ENCODE results near the gene CCDC187.
A peak's percentile ranks its signal among the peaks of the same experiment; 100 is the strongest.

Gene CCDC187

GRCh38 chr9:136223871-136224640 lies 79.8 kb downstream of the CCDC187 start:
- peak overlapping the region in 1 of 2 donors; percentile 54 for H3K4me3 Mint-ChIP-seq
- peaks cover 9% of the 10 kb centered on the region for H3K36me3 Mint-ChIP-seq (ENCODE audit: insufficient read depth)
- ATAC-seq (replicated peaks): no peak
- no peaks in the 10 kb centered on the region for H3K27me3 Mint-ChIP-seq
- H3K27ac Mint-ChIP-seq: peak overlapping the region in 1 of 2 donors; percentile 85
- no peaks in the 10 kb centered on the region for H3K9me3 Mint-ChIP-seq
- DNase-seq: no peak
- H3K4me1 Mint-ChIP-seq (ENCODE audit: low read depth in 2 of 2): peaks cover 5 to 18% of the 10 kb centered on the region in 2 donors

GRCh38 chr9:136222906-136223285 lies 81.0 kb downstream of the CCDC187 start:
- Mint-ChIP-seq H3K27me3 (no peaks in the 10 kb centered on the region), H3K36me3 (ENCODE audit: insufficient read depth) (peaks cover 5% of the 10 kb centered on the region)

DNA sequence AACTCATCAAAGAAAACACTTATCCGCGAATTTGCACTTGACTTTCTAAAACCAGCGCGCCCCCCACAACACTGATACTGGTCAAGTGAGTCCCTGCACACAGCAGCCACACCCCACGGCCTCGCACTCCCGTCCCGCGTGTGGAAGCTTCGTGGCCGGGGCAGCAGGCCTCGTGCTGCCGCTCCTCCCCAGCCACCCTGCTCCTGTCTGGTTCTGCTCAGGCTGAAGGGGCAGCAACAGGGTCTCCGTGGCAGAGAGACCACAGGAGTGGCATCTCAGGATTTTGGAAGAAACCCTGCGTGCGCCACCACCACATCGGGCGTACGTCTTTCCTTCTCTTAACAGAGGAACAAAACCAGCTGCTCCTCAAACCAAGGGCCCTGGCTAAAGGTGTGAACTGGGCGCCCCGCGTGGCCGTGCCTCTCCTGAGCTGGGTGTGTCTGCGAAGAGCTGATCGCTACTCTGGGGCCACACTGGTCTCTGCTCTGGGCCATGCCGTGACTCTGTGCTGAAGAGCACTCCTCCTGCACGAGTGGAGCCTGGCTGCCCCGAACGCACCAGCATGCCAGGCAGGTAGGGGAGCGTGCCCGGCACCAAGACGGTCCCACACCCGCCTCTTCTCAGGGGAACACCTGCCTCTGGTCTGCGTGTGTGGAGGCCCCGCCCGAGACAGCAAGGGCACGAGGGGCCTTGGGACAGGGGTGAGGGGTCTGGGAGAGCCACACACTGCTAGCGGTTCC lies 81.6 kb downstream of the CCDC187 start:
- Mint-ChIP-seq H3K36me3 (ENCODE audit: insufficient read depth) (peaks cover 7% of the 10 kb centered on the region), H3K4me3 (no peak overlapping the region), H3K27ac (no peak overlapping the region), H3K4me1 (ENCODE audit: low read depth in 2 of 2) (peaks cover 5 to 18% of the 10 kb centered on the region in 2 donors), H3K9me3 (no peaks in the 10 kb centered on the region), H3K27me3 (no peaks in the 10 kb centered on the region)
- ATAC-seq (replicated peaks): no peak
- no peak for DNase-seq

More at GRCh38 chr9:136222906-136223285, 81.0 kb downstream of the CCDC187 start:
- no peak overlapping the region for H3K27ac Mint-ChIP-seq
- ATAC-seq (replicated peaks): no peak
- H3K4me1 Mint-ChIP-seq (ENCODE audit: low read depth in 2 of 2): peaks cover 5 to 18% of the 10 kb centered on the region in 2 donors
- DNase-seq: no peak
- no peak overlapping the region for H3K4me3 Mint-ChIP-seq
- no peaks in the 10 kb centered on the region for H3K9me3 Mint-ChIP-seq

GRCh38 chr9:136220017-136220729 lies 83.7 kb downstream of the CCDC187 start:
- DNase-seq (peak in 1 of 3 experiments; percentile 12), ATAC-seq (replicated peaks) (peak; percentile 78)
- H3K36me3 Mint-ChIP-seq (ENCODE audit: insufficient read depth): peaks cover 21% of the 10 kb centered on the region
- H3K27me3 Mint-ChIP-seq: no peaks in the 10 kb centered on the region
- H3K4me1 Mint-ChIP-seq (ENCODE audit: low read depth in 2 of 2): peaks cover 5 to 7% of the 10 kb centered on the region in 2 donors
- H3K4me3 Mint-ChIP-seq: no peak overlapping the region
- peak overlapping the region; percentile 68 to 69 for H3K27ac Mint-ChIP-seq
- H3K9me3 Mint-ChIP-seq: no peaks in the 10 kb centered on the region

DNA sequence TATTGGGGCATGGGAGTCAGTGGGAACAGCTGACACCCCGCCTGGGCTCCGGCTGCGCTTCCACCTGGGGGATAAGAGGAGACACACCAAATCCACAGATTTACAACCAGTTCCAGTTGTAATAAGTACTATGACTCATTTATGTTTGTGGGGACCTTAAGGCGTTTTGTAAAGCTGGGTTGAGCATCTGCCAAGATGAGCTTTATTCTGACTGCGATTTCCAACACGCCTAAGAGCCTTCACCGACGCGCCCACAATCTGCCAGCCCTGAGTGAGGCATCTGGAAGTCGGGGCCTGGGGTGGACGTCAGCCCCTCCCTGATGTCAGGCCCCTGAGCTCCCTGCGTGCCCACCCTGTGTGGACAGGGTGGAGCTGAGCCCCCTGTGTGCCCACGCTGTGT lies 84.6 kb downstream of the CCDC187 start:
- no peaks in the 10 kb centered on the region for H3K27me3 Mint-ChIP-seq
- H3K4me3 Mint-ChIP-seq: no peak overlapping the region
- peaks cover 4 to 5% of the 10 kb centered on the region in 2 donors for H3K4me1 Mint-ChIP-seq (ENCODE audit: low read depth in 2 of 2)
- ATAC-seq (replicated peaks) (no peak), DNase-seq (no peak)
- H3K27ac Mint-ChIP-seq: no peak overlapping the region
- H3K9me3 Mint-ChIP-seq: no peaks in the 10 kb centered on the region
- H3K36me3 Mint-ChIP-seq (ENCODE audit: insufficient read depth): peaks cover 22% of the 10 kb centered on the region

GRCh38 chr9:136218673-136219072 lies 85.2 kb downstream of the CCDC187 start:
- no peak for ATAC-seq (replicated peaks)
- H3K4me3 Mint-ChIP-seq: no peak overlapping the region
- DNase-seq: no peak
- H3K27ac Mint-ChIP-seq: no peak overlapping the region
- H3K27me3 Mint-ChIP-seq: no peaks in the 10 kb centered on the region
- peaks cover 24% of the 10 kb centered on the region for H3K36me3 Mint-ChIP-seq (ENCODE audit: insufficient read depth)
- H3K4me1 Mint-ChIP-seq (ENCODE audit: low read depth in 2 of 2): peaks cover 1 to 5% of the 10 kb centered on the region in 2 donors
- no peaks in the 10 kb centered on the region for H3K9me3 Mint-ChIP-seq

DNA sequence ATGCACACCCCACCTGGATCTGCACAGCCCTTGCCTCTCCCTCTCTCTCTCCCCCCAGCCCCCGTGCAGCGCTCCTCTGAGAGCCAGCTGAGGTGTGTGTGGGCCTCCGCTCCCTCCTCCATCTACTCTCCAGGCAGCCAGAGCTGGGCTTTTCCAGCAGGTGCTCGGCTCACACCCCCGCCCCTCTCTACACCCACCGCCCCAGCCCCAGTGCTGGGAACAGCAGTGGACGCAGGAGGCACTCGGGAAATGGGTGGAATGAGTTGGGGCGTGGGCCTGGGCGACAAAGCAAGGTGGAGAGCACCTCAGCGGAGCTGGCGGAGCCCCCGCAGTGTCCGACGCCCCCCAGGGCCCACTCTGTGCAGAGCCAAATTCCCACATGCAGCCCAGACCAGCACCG lies 85.6 kb downstream of the CCDC187 start:
- H3K36me3 Mint-ChIP-seq (ENCODE audit: insufficient read depth): peaks cover 28% of the 10 kb centered on the region
- H3K9me3 Mint-ChIP-seq: no peaks in the 10 kb centered on the region
- H3K4me1 Mint-ChIP-seq (ENCODE audit: low read depth in 2 of 2): peaks cover 1 to 5% of the 10 kb centered on the region in 2 donors
- H3K4me3 Mint-ChIP-seq: no peak overlapping the region
- ATAC-seq (replicated peaks): no peak
- H3K27me3 Mint-ChIP-seq: no peaks in the 10 kb centered on the region
- DNase-seq: no peak
- H3K27ac Mint-ChIP-seq: no peak overlapping the region

GRCh38 chr9:136216541-136217244 lies 87.2 kb downstream of the CCDC187 start:
- Mint-ChIP-seq H3K9me3 (no peaks in the 10 kb centered on the region), H3K27ac (no peak overlapping the region), H3K4me3 (no peak overlapping the region), H3K4me1 (ENCODE audit: low read depth in 2 of 2) (peaks cover 1 to 5% of the 10 kb centered on the region in 2 donors), H3K36me3 (ENCODE audit: insufficient read depth) (peaks cover 32% of the 10 kb centered on the region), H3K27me3 (no peaks in the 10 kb centered on the region)
- DNase-seq (no peak), ATAC-seq (replicated peaks) (no peak)

- H3K4me1 Mint-ChIP-seq (ENCODE audit: low read depth in 2 of 2): no peaks in the 10 kb centered on the region
- H3K27ac Mint-ChIP-seq: no peak overlapping the region
- peaks cover 30% of the 10 kb centered on the region for H3K36me3 Mint-ChIP-seq (ENCODE audit: insufficient read depth)
- no peak for DNase-seq
- H3K4me3 Mint-ChIP-seq: no peak overlapping the region
- ATAC-seq (replicated peaks): no peak
- H3K27me3 Mint-ChIP-seq: no peaks in the 10 kb centered on the region
- no peaks in the 10 kb centered on the region for H3K9me3 Mint-ChIP-seq
These were observed 90.2 kb downstream of the CCDC187 start for GRCh38 chr9:136213733-136214132.

- DNase-seq (no peak), ATAC-seq (replicated peaks) (no peak)
- Mint-ChIP-seq H3K4me3 (no peak overlapping the region), H3K36me3 (ENCODE audit: insufficient read depth) (peaks cover 32% of the 10 kb centered on the region), H3K4me1 (ENCODE audit: low read depth in 2 of 2) (no peaks in the 10 kb centered on the region), H3K27ac (no peak overlapping the region), H3K9me3 (no peaks in the 10 kb centered on the region), H3K27me3 (no peaks in the 10 kb centered on the region)
These were observed 91.4 kb downstream of the CCDC187 start for GRCh38 chr9:136212345-136212950.

DNA sequence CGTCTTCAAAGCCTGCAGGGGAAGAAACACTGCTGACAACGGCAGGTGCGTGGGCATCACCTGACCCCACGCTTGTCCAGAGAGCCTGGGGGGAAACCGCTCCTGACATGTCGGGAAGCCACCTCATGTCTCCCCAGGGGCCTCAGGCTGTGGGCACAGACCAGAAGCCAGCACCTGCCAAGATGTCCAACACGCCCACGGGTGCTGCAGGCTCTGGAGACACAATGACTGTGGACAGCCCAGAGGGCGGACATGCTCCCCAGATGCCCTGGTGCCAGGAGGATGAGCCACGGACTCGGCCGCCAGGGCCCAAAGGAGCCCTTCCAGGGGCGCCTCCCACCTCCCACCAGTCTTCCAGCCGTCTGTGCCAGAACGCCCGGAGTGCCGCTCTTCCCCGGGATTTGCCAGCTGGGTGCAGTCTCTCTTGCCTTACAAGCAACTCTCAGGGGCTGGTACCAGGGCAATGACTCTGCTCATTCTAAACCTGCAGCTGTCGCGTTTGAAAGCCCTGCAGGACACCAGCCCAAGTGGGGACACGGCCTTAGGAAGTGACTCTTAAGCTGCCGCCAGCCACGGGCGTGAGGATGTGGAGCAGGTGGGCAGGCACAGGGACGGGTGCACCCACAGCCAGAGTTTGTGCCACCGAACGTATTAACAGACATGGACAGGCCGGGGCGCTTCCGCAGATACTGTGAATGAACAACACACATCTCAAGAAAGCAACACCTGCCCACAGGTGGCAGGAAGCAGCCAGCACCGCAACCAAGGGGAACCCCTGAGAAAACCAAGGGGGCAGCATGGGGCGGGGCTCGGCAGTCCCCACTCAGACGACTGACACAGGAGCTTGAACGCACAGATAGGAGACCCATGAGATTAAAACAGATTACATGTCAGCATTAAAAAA lies 92.2 kb downstream of the CCDC187 start:
- H3K9me3 Mint-ChIP-seq: no peaks in the 10 kb centered on the region
- H3K4me3 Mint-ChIP-seq: no peak overlapping the region
- no peaks in the 10 kb centered on the region for H3K27me3 Mint-ChIP-seq
- no peak for DNase-seq
- peaks cover 2 to 5% of the 10 kb centered on the region in 2 donors for H3K4me1 Mint-ChIP-seq (ENCODE audit: low read depth in 2 of 2)
- ATAC-seq (replicated peaks): no peak
- peaks cover 26% of the 10 kb centered on the region for H3K36me3 Mint-ChIP-seq (ENCODE audit: insufficient read depth)
- no peak overlapping the region for H3K27ac Mint-ChIP-seq

DNA sequence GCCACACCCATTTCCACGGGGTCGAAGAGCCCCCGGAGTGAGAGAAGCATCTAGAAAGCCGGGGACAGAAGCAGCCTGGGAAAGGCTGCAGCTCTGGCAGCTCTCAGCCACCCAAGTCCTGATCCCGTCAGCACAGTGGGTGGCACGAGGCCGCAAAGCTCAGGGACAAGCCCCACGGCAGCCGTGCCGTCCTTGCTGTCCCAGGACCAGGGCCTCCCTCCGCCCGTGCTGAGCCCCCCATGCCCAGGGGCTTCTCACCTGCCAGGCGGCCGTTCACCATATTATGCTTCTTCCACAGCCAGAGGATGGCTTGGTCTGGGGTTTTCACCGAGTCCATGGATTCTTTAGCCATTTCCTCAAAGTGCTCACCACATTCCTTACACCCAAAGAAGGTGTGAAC lies 92.9 kb downstream of the CCDC187 start:
- H3K36me3 Mint-ChIP-seq (ENCODE audit: insufficient read depth): peaks cover 26% of the 10 kb centered on the region
- peaks cover 2 to 5% of the 10 kb centered on the region in 2 donors for H3K4me1 Mint-ChIP-seq (ENCODE audit: low read depth in 2 of 2)

More for the DNA sequence above, 92.9 kb downstream of the CCDC187 start:
- DNase-seq (no peak), ATAC-seq (replicated peaks) (no peak)
- no peaks in the 10 kb centered on the region for H3K9me3 Mint-ChIP-seq
- no peak overlapping the region for H3K4me3 Mint-ChIP-seq
- H3K27ac Mint-ChIP-seq: no peak overlapping the region
- peaks cover 0 to 1% of the 10 kb centered on the region in 2 donors for H3K27me3 Mint-ChIP-seq

Data from effector memory CD8-positive, alpha-beta T cell (primary cell).